OCI-LY3 (cell line): ENCODE measurements around the gene IGSF3.

ENCODE experiments used
- EZH2phosphoT487 ChIP-seq: fragments of 200-600 bp; shearing (Covaris generic); IDR thresholded peaks from 2 replicates; pipeline ENCODE4 v1.6.1; 2018; ENCODE audit warnings: antibody characterized with exemption, mixed run types, low read depth
- TF ChIP-seq, protein P1 (sequence below): fragments of 200-600, 300-600 bp; sonication (generic); IDR thresholded peaks from 2 replicates; pipeline ENCODE4 v1.5.1; 2014; ENCODE audit warnings: antibody characterized with exemption, low read length, low read depth

DNA sequence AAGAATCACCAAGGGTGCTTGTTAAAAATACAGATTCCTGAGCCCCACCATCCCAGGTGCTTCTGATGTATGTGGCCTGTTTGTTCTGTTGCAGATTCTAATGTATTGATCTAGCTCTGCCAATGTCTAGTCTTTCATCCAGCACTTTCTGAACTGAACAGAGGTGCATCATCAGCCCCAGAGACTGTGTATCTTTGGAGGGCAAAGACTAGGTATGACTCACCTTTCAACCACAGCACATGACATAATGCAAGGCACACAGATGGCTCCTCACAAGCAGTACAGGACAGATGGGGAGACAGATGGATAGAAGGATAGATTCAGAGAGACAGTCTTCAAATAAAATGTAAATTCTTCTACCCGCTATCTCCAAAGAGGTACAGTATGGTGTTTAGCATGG is 129.0 kb downstream of the IGSF3 start:
- TF ChIP-seq, protein P1, sequence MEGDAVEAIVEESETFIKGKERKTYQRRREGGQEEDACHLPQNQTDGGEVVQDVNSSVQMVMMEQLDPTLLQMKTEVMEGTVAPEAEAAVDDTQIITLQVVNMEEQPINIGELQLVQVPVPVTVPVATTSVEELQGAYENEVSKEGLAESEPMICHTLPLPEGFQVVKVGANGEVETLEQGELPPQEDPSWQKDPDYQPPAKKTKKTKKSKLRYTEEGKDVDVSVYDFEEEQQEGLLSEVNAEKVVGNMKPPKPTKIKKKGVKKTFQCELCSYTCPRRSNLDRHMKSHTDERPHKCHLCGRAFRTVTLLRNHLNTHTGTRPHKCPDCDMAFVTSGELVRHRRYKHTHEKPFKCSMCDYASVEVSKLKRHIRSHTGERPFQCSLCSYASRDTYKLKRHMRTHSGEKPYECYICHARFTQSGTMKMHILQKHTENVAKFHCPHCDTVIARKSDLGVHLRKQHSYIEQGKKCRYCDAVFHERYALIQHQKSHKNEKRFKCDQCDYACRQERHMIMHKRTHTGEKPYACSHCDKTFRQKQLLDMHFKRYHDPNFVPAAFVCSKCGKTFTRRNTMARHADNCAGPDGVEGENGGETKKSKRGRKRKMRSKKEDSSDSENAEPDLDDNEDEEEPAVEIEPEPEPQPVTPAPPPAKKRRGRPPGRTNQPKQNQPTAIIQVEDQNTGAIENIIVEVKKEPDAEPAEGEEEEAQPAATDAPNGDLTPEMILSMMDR, result no peak
- no peak for TF ChIP-seq EZH2phosphoT487
